Left ventricle myocardium inferior (tissue), 1 donor: ENCODE data around the gene P2RX7. TPM values are rescaled to one million over a fixed set of nuclear protein-coding genes. Genes with fewer than 3 reads are reported as not detected.
"Not testable (repeated sequence)": the region's sequence is repeated elsewhere in the genome, so short reads cannot be mapped to it uniquely, and the experiment has no call there.

Experiments used
- DNase-seq: peaks from one replicate; pipeline ENCODE4 v3.0.0-alpha.2; 2020
- H3K27ac ChIP-seq: fragments of 200-600 bp; replicated peaks from 2 replicates; pipeline ENCODE4 v1.8.0; 2021
- H3K27me3 ChIP-seq: fragments of 200-600 bp; 2 replicates; pipeline ENCODE4 v1.8.0; 2021; ENCODE audit warnings: low read depth
- H3K36me3 ChIP-seq: fragments of 200-600 bp; 2 replicates; pipeline ENCODE4 v1.8.0; 2021
- H3K4me1 ChIP-seq: fragments of 200-600 bp; 2 replicates; pipeline ENCODE4 v1.8.0; 2021
- H3K4me3 ChIP-seq: fragments of 200-600 bp; 2 replicates; pipeline ENCODE4 v1.8.0; 2021; ENCODE audit warnings: mild to moderate bottlenecking, moderate library complexity
- H3K9me3 ChIP-seq: fragments of 200-600 bp; replicated peaks from 2 replicates; pipeline ENCODE4 v1.8.0; 2021
- intact Hi-C: fragments of 100-400 bp; cut with micrococcal nuclease; formaldehyde crosslinking; loops from one replicate; pipeline ENCODE4 v1.11.0; 2022
- total RNA-seq: library from RNA; stranded (reverse); fragmentation: NEBNext Ultra II Directional; extraction: Animal tissue kit (Norgen Biotek cat#: 25700); gene quantifications from one replicate; pipeline ENCODE4 v1.2.1, GENCODE V29; 2021
- TF ChIP-seq, protein P1 (sequence below): fragments of 200-600 bp; IDR thresholded peaks from 2 replicates; pipeline ENCODE4 v1.8.0; 2021; ENCODE audit warnings: antibody characterized with exemption, mild to moderate bottlenecking, borderline replicate concordance
- donor health status: DM: no; HTN: yes; CAD: no; lungs with severe emphysema.

Gene P2RX7
- total RNA-seq, 1 donor from 2014 or later: 1.6 TPM

DNA sequence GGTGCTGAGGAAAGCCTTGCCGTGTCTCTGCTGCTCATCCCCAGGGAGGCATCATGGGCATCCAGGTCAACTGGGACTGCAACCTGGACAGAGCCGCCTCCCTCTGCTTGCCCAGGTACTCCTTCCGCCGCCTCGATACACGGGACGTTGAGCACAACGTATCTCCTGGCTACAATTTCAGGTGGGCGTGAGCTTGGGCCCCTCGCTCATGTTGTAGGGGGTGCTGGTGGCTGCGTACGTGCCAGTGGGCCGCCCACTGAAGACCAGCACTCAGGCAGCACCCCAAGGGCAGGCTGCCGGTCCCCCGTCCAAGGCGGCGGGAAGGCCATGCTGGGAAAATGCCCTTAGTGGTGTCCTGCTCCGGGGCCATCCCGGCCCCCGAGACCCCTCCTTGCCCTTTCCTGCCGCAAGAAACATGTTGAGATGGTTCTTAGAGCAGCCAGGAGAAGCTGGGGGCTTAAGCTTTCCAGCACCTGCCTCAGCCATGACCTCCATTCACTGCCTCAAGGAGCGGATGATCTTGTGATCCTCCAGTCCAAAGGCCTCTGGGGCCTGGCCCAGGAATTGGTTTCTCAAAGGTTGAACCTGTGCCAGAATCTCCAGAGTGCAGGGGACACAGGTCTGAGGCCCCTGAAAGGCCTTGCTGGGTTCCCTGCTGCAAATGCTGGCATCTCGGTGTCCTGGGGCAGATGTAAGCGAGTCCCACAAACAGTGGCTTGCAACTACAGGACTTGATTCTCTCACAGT lies 96.4 kb downstream of the P2RX7 start:
- Histone ChIP-seq H3K27me3 (no peaks in the 10 kb centered on the region), H3K9me3 (no peaks in the 10 kb centered on the region), H3K36me3 (peaks cover 24% of the 10 kb centered on the region), H3K4me3 (no peak overlapping the region), H3K4me1 (peaks cover 8% of the 10 kb centered on the region), H3K27ac (no peak overlapping the region)
- intact Hi-C loops: no loop called here
- DNase-seq: no peak
- TF ChIP-seq, protein P1, sequence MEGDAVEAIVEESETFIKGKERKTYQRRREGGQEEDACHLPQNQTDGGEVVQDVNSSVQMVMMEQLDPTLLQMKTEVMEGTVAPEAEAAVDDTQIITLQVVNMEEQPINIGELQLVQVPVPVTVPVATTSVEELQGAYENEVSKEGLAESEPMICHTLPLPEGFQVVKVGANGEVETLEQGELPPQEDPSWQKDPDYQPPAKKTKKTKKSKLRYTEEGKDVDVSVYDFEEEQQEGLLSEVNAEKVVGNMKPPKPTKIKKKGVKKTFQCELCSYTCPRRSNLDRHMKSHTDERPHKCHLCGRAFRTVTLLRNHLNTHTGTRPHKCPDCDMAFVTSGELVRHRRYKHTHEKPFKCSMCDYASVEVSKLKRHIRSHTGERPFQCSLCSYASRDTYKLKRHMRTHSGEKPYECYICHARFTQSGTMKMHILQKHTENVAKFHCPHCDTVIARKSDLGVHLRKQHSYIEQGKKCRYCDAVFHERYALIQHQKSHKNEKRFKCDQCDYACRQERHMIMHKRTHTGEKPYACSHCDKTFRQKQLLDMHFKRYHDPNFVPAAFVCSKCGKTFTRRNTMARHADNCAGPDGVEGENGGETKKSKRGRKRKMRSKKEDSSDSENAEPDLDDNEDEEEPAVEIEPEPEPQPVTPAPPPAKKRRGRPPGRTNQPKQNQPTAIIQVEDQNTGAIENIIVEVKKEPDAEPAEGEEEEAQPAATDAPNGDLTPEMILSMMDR: no peak

- TF ChIP-seq, protein P1: peak; percentile 92
- H3K4me3 ChIP-seq, H3K27ac ChIP-seq, H3K27me3 ChIP-seq, H3K9me3 ChIP-seq, H3K4me1 ChIP-seq, intact Hi-C loops: not testable (repeated sequence)
- peaks cover 24% of the 10 kb centered on the region for H3K36me3 ChIP-seq
- peak; percentile 65 for DNase-seq
Observed at GRCh38 chr12:121229826-121230537, 97.3 kb downstream of the P2RX7 start.

DNA sequence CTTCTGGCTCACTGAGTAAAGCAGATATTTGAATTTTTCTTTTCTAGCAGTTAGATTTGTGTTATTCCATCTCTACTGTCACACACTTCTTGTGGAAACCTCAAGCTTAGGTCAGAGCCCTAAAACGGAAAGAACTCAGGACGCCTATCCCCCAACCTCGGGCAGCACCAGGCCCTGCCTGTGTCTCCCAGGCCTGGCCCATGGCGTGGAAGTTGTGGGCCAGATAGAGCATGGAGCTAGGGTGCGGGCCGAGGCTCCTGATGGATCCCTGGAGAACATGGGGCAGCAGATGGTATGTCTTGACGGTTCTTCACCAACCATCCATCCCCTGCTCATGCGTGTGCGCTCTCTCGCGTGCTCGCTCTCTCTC lies 97.8 kb downstream of the P2RX7 start:
- Histone ChIP-seq H3K36me3 (peaks cover 28% of the 10 kb centered on the region), H3K27ac (no peak overlapping the region), H3K9me3 (no peaks in the 10 kb centered on the region), H3K4me3 (no peak overlapping the region), H3K4me1 (peaks cover 8% of the 10 kb centered on the region), H3K27me3 (no peaks in the 10 kb centered on the region)
- no peak for DNase-seq
- intact Hi-C loops: no loop called here
- TF ChIP-seq, protein P1: peak; percentile 10

DNA sequence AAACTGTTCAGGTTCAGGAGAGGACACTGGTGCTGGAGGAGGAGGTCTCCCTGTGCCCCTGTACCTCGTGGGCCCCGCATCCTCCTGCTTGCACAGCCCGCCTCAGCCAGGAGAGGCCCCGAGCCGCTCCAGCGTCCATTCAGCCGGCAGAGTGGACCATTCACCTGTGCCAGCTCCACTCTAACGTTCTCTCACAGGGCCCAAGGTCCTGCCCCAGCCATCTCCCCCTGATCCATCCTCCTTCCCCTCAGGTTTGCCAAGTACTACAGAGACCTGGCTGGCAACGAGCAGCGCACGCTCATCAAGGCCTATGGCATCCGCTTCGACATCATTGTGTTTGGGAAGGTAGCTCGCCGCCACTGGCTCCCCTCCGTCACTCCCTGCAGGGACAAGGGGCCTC lies 99.5 kb downstream of the P2RX7 start:
- H3K4me3 ChIP-seq: no peak overlapping the region
- DNase-seq: no peak
- intact Hi-C loops: no loop called here
- peaks cover 35% of the 10 kb centered on the region for H3K36me3 ChIP-seq
- TF ChIP-seq, protein P1: no peak
- H3K27me3 ChIP-seq: no peaks in the 10 kb centered on the region
- H3K9me3 ChIP-seq: no peaks in the 10 kb centered on the region
- peaks cover 8% of the 10 kb centered on the region for H3K4me1 ChIP-seq
- H3K27ac ChIP-seq: no peak overlapping the region

- Histone ChIP-seq H3K9me3 (no peaks in the 10 kb centered on the region), H3K36me3 (peaks cover 43% of the 10 kb centered on the region), H3K27me3 (no peaks in the 10 kb centered on the region), H3K27ac (no peak overlapping the region), H3K4me1 (peaks cover 8% of the 10 kb centered on the region), H3K4me3 (no peak overlapping the region)
- TF ChIP-seq, protein P1: no peak
- intact Hi-C loops: no loop called here
- DNase-seq: no peak
Observed at GRCh38 chr12:121232977-121233627, 100.4 kb downstream of the P2RX7 start.
